GM19099 (cell line): Measurements from ENCODE around the gene ETFBKMT.

Source experiments
- POLR2A ChIP-seq: IDR thresholded peaks from 3 replicates; pipeline ENCODE4 v1.6.1; 2011; ENCODE audit warnings: low read depth; ENCODE audit not compliant: insufficient read length; ENCODE audit errors: extremely low read depth

Gene ETFBKMT, protein sequence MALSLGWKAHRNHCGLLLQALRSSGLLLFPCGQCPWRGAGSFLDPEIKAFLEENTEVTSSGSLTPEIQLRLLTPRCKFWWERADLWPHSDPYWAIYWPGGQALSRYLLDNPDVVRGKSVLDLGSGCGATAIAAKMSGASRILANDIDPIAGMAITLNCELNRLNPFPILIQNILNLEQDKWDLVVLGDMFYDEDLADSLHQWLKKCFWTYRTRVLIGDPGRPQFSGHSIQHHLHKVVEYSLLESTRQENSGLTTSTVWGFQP

DNA sequence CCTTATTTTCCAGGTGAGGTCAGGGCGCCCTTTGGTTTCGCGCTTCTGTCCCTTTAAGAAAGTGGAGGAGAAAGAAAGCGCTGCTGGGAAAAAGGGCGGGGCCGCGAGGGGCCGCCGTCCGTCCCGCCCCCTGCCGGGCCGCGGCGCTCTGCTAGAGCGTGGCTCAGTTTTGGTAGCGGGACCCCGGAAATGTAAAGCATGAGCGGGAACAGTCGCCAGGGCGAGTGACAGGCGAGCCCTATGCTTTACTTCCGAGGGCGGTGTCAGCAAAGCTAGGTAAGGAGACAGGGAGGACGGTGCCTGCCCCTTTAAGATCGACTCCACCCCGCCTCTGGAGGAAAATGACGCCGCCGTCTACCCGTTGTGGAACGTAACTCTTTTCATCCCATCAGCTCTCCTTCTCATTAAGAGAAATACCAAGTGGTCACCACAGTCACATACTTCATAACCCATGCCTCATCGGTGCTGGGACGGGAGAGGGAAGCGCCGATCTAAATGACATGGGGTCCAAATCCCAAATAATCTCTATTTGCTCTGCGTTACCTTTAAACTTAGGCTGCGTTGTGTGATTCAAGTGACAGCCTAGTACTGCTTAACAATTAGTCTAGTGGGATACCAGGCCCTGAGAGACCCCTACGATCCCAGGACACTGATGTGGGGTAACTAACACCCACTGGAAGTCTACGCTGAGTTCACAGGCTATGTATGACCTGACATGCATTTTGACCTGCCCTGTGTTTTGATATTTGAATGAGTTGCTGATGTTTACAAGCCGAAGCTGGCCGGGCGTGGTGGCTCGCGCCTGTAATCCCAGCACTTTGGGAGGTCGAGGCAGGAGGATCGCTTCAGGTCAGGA, at the start of gene ETFBKMT:
ETFBKMT (plus strand) TSS at position 602 of the 856 bp plus-strand sequence. CDS start 2,266 bp downstream, outside the sequence.
- peak; percentile 55 for TF ChIP-seq POLR2A

DNA sequence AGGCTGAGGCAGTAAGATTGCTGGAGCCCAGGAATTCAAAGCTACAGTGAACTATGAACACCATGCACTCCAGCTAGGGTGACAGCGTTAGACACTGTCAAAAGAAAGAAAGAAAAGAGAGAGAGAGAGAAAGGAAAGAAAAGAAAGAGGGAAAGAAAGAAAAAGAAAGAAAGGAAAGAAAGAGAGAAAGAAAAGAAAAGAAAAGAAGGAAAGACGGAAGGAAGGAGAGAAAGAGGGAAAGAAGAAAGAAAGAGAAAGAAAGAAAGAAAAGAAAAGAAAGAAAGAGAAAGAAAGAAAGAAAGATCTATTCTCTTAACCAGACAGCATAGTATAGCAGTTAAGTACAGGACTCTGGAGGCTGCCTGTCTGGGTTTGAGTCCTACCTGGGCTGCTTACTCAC, 46.7 kb upstream of the ETFBKMT start:
- no peak for TF ChIP-seq POLR2A

DNA sequence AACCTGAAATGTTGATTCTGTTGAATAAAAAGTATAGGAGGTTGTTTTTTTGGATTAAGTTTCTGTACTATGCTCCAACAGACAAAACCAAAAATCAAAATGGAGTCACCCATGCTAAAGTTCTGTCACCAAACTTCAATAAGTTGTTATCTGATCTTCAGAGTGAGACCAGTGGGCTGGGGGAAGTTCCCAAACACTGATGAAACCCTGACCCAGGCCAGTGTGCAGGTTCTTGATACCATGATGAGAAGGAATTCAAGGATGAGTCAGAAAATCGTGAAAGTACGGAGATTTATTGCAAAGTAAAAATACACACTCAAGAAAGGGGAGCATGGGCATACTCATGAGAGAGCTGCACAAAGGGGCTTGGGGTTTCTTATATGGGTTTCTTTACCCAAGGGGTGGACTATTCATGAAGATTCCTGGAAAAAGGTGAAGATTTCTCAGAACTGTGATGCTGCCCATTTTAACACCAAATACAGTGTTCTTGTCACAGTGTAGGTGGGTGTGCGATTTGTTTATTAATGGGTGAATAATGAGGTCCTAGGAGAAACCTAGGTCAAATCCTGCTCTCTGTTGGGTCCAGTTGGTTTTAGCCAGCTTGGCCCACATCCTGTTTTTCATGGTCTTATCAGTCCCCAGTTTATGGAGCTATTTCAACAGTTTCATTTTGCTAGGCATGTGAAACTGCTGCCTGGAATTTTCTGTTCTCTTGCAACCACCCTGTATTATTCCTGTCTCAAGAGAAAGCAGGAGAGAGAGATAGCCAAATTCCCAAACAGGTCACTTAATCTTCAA, 41.1 kb upstream of the ETFBKMT start:
- TF ChIP-seq POLR2A = no peak

DNA sequence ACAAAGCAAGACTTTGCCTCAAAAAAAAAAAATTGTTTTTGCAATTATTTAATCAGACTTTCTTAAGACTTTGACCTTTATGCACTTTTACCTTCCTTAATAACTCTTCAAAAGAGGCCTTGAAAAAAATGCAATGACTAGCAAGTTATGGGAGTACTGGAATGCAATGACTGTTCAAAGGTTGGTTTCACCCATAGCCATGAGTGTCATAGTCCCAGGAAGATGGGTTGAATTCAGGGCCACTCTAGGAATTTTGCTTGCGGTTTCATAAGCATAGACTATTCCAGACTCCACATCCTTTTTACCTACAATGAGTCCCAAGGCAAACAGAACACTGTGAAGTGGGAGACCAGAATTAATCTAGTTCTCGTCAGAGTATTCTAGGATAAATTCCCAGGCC, 39.2 kb upstream of the ETFBKMT start:
- TF ChIP-seq POLR2A = no peak

DNA sequence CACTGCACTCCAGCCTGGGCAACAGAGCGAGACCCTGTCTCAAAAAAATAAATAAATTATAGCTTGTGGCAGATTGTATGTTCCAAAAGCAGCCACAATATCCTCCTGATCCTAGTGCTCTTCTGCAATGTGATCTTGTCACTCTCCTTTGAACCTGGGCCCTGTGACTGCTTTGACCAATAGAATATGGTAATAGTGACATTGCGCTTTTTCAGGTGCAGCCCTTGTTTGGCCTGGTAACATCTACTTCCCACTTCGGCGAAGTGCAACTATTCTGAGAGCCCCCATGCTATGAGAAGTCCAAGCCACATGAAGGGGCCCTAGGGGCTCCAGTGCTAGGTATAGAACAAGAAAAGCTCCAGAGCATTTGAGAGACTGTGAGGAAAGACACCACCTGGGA, 37.5 kb upstream of the ETFBKMT start:
- TF ChIP-seq POLR2A = no peak

DNA sequence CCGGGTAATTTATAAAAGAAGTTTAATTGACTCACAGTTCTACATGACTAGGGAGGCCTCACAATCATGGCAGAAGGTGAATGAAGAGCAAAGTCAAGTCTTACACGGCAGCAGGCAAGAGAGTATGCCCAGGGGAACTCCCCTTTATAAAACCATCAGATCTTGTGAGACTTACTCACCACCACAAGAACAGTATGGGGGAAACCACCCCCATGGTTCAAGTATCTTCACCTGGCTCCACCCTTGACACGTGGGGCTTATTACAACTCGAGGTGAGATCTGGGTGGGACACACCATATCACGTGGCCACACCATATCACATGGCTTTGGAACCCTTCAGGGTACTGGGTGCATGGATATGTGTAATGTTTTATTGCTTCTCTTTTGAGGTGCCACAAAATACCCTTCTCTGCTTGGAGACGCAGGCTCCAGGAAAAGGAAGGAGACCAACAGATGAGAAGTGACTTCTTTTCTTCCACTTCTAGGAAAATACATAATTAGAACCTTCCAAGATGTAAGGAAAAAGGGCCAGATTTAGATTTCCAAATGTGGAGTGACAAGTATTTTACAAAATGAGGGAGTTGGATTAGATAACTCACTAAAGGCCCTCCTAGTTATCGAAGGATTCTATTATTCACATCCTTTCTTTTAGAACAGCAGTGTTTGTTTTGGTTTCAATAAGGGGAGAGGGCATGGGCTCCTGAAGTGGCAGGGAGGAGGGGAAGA, 33.1 kb upstream of the ETFBKMT start:
- no peak for TF ChIP-seq POLR2A

DNA sequence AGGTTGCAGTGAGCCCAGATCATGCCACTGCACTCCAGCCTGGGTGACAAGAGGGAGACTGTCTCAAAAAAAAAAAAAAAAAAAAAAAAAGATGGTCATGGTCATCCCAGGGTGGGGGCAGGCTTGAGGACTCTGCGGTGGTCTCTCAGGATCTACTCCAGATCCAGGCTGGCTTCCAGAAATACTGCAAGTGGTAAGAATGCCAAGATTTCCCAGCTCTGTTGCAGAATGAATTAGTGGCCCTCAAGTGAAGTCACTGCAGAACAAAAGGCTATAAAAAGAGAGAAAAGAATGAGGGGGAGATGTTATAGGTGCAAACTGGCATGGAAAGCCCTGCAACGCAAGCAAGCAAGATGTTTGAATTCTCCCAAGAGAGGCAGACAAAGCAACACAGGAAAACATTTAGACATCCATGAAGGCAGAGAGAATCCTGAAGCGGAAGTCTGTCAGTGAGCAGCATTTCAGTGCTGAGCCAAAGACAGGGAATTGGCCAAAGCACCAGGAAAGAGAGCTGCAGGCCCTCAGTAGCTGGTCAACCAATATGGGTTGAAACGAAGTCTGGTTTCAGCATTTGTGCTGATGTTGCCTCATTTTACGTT, 31.9 kb upstream of the ETFBKMT start:
- TF ChIP-seq POLR2A = no peak

DNA sequence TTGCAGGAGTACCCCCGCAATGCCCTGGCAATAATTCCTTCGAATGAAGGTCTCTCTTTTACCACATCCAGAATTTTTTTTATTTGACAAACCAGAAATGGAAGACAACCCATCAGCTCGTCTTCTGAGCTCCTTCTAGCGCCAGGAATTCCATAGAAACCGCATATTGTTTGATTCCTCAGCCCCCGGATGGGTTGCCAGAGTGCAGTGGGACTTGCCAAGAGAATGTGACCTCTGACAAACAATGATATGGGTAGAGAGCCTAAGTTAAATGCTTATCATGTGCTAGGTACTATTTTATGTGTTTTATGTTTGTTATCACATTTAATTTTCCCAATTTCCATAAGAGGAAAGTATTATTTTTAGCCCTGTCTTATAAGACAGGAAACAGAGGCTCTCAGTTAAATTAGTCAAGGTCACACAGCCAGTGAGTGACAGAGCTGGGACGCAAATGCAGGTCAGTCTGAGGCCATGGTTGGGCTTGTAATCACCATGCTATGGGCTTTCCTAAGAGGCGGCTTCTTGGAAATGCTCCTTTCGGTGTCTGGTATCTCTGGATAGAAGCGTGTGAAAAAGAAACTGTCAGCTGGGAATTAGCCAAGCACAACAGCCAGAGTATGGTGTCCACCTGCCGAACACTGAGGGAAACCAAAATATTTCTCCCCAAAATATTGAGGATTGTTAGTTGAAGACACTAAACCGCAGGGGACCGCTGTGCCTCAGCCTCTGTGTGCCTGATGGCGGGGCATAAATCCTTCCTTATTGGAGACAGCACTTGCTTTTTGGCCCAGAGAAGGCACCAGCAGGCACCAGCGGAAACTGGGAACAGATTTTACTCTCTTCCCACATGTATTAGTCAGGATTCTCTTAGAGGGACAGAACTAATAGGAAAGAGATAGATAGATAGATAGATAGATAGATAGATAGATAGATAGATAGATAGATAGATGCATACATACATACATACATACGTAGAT, 29.4 kb upstream of the ETFBKMT start:
- no peak for TF ChIP-seq POLR2A

DNA sequence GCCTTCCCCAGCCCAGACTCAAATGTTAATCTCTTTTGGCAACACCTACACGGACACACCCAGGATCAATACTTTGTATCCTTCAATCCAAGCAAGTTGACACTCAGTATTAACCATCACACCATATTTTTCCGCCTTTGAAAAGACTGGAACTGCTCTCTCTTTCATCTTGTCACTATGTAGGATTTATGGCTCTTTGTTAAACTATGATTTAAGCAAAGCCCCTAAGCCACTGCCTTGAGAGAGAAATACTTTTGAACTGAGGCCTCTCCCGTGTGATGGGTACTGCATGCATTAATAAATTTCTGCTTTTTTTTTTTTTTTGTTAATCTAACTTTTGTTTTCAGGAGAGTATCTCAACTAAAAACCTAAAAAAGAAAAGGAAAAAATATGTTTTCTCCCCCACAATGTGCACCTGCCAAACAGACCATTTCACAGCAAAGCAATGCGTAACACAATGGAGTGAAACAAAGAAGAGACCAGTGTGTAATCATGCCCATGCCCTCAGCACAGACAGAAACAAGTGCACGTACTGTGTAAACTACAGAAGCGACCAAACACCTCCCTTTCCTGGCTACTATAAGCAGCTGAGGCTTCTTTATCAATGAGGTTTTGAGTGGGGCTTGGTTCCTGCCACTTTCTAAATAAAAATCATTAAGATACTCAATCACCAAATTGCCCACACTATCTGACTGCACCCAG, 28.3 kb upstream of the ETFBKMT start:
- TF ChIP-seq POLR2A = no peak

DNA sequence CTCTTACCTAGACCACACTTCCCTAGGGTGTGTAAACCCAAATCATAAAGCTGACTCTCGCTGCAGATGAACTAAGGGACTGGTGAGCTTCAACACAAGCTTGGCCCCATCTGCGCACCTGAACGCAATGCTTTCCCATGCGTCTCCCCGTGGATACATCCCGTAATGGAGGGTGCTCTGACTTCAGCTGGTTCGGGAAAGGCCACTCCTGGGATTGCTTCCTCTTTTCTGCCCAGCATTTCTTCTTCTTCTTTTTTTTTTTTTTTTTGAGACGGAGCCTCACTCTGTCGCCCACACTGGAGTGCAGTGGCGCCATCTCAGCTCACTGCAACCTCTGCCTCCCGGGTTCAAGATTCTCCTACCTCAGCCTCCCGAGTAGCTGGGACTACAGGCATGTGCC, 27.7 kb upstream of the ETFBKMT start:
- no peak for TF ChIP-seq POLR2A

DNA sequence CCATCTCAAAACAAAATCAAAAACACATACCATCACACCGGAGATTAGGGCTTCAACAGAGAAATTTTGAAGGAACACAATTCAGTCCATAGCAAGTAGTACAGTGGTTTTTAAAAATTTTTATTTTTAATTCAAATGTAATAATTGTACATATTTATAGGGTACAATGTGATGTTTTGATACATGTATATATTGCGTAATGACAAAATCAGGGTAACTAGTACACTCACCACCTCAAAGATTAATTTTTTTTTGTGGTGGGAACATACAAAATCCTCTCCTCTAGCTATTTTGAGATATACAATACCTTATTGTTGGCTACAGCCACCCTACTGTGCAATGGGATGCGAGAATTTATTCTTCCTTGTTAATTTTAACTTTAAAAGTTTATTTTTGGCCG, 26.0 kb upstream of the ETFBKMT start:
- TF ChIP-seq POLR2A = no peak

DNA sequence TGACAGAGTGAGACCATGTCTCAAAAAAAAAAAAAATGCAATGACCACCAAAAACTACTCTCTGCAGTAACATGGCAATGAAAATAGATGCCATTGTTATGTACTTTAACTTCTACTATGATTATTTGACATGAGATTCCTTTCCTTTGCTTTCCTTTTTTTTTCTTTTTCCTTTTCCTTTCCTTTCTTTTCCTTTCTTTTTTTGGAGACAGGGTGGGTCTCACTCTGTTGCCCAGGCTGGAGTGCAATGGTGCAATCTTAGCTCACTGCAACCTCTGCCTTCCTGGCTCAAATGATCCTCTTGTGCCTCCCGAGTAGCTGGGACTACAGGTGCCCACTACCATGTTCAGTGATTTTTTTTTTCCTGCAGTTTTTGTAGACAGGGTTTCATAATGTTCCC, 24.9 kb upstream of the ETFBKMT start:
- no peak for TF ChIP-seq POLR2A
